Measurements from ENCODE around the gene RARS2.

RARS2 gene

GRCh38 chr6:87573307-87574024 is 16.3 kb downstream of the RARS2 start:
- no peak for DNase-seq (ENCODE audit: low read depth)

GRCh38 chr6:87572883-87573282 is 16.9 kb downstream of the RARS2 start:
- DNase-seq (ENCODE audit: low read depth): no peak

- no peak for DNase-seq (ENCODE audit: low read depth)
Measured at GRCh38 chr6:87572021-87572420, 17.8 kb downstream of the RARS2 start.

GRCh38 chr6:87561017-87561416 is 28.8 kb downstream of the RARS2 start:
- DNase-seq (ENCODE audit: low read depth): no peak

- DNase-seq (ENCODE audit: low read depth): no peak
Measured at GRCh38 chr6:87558446-87558845, 31.3 kb downstream of the RARS2 start.

GRCh38 chr6:87555506-87555905 is 34.3 kb downstream of the RARS2 start:
- DNase-seq (ENCODE audit: low read depth): no peak

GRCh38 chr6:87553159-87553765 is 36.5 kb downstream of the RARS2 start:
- peak; percentile 60 for DNase-seq (ENCODE audit: low read depth)

- no peak for DNase-seq (ENCODE audit: low read depth)
Measured at GRCh38 chr6:87551799-87552198, 38.0 kb downstream of the RARS2 start.

GRCh38 chr6:87544474-87544735 is 45.4 kb downstream of the RARS2 start:
- no peak for DNase-seq (ENCODE audit: low read depth)

GRCh38 chr6:87543696-87544473 is 45.9 kb downstream of the RARS2 start:
- DNase-seq (ENCODE audit: low read depth): no peak

- no peak for DNase-seq (ENCODE audit: low read depth)
Measured at GRCh38 chr6:87541744-87542143, 48.0 kb downstream of the RARS2 start.

- no peak for DNase-seq (ENCODE audit: low read depth)
Measured at GRCh38 chr6:87541041-87541440, 48.7 kb downstream of the RARS2 start.

- no peak for DNase-seq (ENCODE audit: low read depth)
Measured at GRCh38 chr6:87540539-87540938, 49.2 kb downstream of the RARS2 start.

- no peak for DNase-seq (ENCODE audit: low read depth)
Measured at GRCh38 chr6:87539554-87539953, 50.2 kb downstream of the RARS2 start.

GRCh38 chr6:87538510-87539260 is 51.1 kb downstream of the RARS2 start:
- no peak for DNase-seq (ENCODE audit: low read depth)

- DNase-seq (ENCODE audit: low read depth): no peak
Measured at GRCh38 chr6:87534377-87535047, 55.3 kb downstream of the RARS2 start.

GRCh38 chr6:87529221-87529620 is 60.6 kb downstream of the RARS2 start:
- no peak for DNase-seq (ENCODE audit: low read depth)

- no peak for DNase-seq (ENCODE audit: low read depth)
Measured at GRCh38 chr6:87522686-87523085, 67.1 kb downstream of the RARS2 start.

GRCh38 chr6:87518453-87518852 is 71.3 kb downstream of the RARS2 start:
- DNase-seq (ENCODE audit: low read depth): no peak

- no peak for DNase-seq (ENCODE audit: low read depth)
Measured at GRCh38 chr6:87514831-87515230, 75.0 kb downstream of the RARS2 start.

GRCh38 chr6:87504441-87504840 is 85.3 kb downstream of the RARS2 start:
- DNase-seq (ENCODE audit: low read depth): peak; percentile 2
